Left ventricle myocardium superior (tissue), 1 donor: ENCODE results near the gene COPA. TPM values are rescaled to one million over a fixed set of nuclear protein-coding genes. Genes with fewer than 3 reads are reported as not detected.
"Not testable (repeated sequence)": the region's sequence is repeated elsewhere in the genome, so short reads cannot be mapped to it uniquely, and the experiment has no call there.

ENCODE experiments used
- ATAC-seq: fragments of 200-7000 bp; cut with Tn5 transposase; one replicate; pipeline ENCODE4 v1.9.1; 2020; ENCODE audit warnings: mild to moderate bottlenecking, moderate library complexity
- DNase-seq: peaks from one replicate; pipeline ENCODE4 v3.0.0-alpha.2; 2020
- intact Hi-C: fragments of 100-400 bp; cut with micrococcal nuclease; formaldehyde crosslinking; loops from one replicate; pipeline ENCODE4 v1.11.0; 2022
- total RNA-seq: library from RNA; stranded (reverse); fragmentation: NEBNext Ultra II Directional; extraction: Animal tissue kit (Norgen Biotek cat#: 25700); gene quantifications from one replicate; pipeline ENCODE4 v1.2.1, GENCODE V29; 2021
- donor health status: DM: no; HTN: yes; CAD: no; lungs with severe emphysema.

The COPA gene
- total RNA-seq, 1 donor from 2014 or later, result 93.0 TPM

GRCh38 chr1:160340146-160340545 is 2.9 kb downstream of the COPA start:
- DNase-seq, result no peak
- no peak for ATAC-seq
- intact Hi-C loops, result no loop called here

DNA sequence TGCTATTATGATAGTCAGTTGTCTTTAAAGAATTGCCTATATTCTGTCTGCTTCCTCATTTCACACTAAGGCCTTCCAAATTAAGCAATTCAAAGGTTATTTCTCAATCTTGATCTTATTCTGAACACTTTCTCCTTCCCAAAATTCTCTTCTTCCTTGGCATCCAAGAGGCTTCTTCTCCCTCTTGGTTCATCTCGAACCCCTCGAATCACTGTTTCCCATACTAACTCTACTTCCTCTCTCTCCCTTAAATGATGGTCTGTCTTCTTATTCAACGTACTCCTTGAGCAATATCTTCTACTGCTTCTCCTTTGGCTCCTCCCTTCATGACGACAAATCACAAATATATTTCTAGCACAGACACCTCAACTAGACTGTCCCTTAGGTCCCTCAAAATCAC is 4.5 kb downstream of the COPA start:
- intact Hi-C loops, result no loop called here
- ATAC-seq (no peak), DNase-seq (no peak)

DNA sequence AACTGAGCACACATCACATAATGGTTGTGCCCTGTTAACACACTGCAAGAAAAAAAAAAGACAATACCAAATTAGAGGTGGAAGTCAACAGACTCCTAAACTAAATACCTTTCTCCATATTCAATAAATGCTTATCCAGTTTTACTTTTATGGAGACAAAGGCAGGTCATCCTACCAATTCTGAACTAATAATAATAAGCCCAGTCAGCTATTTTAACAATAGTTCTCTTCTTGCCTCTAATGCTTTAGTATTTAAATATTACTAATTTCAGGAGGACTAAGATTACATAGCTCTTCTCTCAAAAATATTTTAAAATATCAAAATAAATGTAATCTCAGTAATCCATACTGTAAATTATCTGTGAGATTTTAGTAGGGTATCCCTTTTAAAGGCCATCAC is 10.5 kb downstream of the COPA start:
- ATAC-seq (no peak), DNase-seq (no peak)
- intact Hi-C loops, result no loop called here

- intact Hi-C loops, result no loop called here
- no peak for DNase-seq
- no peak for ATAC-seq
Measured at GRCh38 chr1:160330119-160330518, 12.9 kb downstream of the COPA start.

- intact Hi-C loops, result no loop called here
- no peak for DNase-seq
- ATAC-seq, result no peak
Measured at GRCh38 chr1:160328184-160328583, 14.9 kb downstream of the COPA start.

DNA sequence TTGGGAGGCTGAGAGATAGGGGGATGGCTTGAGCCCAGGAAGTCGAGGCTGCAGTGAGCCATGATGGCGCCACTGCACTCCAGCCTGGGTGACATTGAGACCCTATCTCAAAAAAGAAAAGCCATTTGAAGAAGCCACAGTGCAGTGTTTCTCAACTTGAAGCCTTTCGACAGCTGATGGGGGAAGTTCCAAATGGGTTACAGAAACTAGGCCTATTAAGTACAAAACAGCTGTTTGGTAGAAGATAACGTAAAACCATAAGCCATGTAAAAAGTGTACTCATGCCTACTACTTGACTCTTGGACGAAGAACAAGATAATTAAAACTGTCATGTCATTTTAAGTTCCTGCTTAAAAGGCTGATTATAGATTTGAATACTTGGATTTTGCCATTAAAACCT is 16.6 kb downstream of the COPA start:
- intact Hi-C loops, result no loop called here
- no peak for DNase-seq
- no peak for ATAC-seq

DNA sequence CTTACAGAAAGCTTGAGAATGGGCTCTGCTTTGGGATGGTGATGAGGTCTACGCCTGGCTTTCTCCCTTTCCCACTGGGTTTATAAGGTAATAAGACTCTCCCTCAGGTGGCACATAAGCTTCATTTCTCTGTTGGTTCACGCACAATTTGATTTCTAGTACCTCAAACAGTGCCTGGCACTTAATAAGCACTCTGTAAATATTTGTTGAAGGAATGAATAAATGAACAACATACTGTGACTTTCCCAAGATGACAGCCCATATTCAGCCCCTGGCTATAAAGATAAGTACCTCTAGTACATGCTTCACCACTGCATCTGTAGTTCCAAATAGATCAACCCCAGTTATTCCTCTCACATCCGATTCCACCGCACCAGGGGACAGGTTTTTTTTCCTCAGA is 17.8 kb downstream of the COPA start:
- intact Hi-C loops, result no loop called here
- DNase-seq (no peak), ATAC-seq (no peak)

- intact Hi-C loops, result no loop called here
- ATAC-seq (no peak), DNase-seq (no peak)
Measured at GRCh38 chr1:160322831-160323230, 20.2 kb downstream of the COPA start.

- ATAC-seq, result no peak
- DNase-seq, result no peak
- intact Hi-C loops, result no loop called here
Measured at GRCh38 chr1:160315359-160315758, 27.7 kb downstream of the COPA start.

- intact Hi-C loops, result no loop called here
- ATAC-seq (no peak), DNase-seq (no peak)
Measured at GRCh38 chr1:160309571-160309970, 33.5 kb downstream of the COPA start.

- DNase-seq (no peak), ATAC-seq (no peak)
- intact Hi-C loops, result no loop called here
Measured at GRCh38 chr1:160309185-160309557, 33.9 kb downstream of the COPA start.

GRCh38 chr1:160308451-160309184 is 34.4 kb downstream of the COPA start:
- no peak for DNase-seq
- intact Hi-C loops, result no loop called here
- ATAC-seq, result peak; percentile 49

GRCh38 chr1:160307118-160307791 is 35.8 kb downstream of the COPA start:
- intact Hi-C loops, result no loop called here
- ATAC-seq (peak; percentile 79), DNase-seq (no peak)

DNA sequence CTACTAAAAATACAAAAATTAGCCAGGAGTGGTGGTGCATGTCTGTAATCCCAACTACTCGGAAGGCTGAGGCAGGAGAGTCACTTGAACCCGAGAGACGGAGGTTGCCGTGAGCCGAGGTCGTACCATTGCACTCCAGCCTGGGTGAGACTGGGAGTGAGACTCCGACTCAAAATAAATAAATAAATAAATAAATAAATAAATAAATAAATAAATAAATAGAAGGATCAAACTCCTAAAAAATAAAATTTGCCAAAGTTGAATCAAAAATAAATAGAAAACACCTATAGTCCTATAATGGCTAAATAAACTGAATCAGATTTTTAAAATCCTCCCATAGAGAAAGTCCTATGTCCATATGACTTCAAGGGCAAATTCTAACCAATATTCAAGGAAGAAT is 42.9 kb downstream of the COPA start:
- intact Hi-C loops, result no loop called here
- no peak for ATAC-seq

GRCh38 chr1:160296036-160296435 is 47.0 kb downstream of the COPA start:
- ATAC-seq (no peak), DNase-seq (no peak)
- intact Hi-C loops, result no loop called here

More for the DNA sequence above, 42.9 kb downstream of the COPA start:
- DNase-seq, result no peak

DNA sequence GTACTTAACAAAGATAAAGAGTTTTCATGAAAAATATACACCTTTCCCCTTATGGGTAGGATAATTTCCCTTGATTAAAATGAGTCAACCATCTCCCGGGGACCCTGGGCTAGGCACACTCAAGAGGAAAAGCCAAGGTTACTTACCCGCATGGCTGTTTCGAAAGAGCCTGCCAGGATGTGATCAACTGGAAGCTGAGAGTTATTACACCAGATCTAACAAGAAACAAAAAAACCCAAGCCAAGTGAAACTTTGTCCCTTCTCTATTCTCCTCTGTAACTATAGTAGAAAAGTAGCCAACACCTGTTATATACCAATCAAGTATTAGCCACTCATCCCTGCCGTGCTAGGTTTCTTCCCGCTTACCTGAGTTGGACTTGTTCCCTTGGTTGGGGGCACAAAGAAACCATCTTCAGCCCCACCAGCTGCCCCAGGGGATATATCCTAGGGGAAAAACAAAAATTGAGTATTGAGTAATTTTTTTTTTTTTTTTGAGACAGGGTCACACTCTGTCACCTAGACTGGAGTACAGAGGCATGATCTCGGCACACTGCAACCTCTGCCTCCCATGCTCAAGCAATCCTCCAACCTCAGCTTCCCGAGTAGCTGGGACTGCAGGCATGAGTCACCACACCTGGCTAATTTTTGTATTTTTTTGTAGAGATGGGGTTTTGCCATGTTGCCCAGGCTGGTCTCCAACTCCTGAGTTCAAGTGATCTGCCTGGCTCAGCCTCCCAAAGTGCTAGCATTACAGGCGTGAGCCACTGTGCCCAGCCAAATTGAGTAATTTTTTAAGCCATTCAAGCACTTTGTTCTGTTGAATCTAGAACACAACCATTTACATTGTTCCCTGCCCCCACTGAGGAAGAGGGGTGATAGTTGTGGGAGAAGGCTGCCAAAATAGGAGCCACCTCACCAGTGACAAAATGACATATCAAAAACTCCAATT is 49.8 kb downstream of the COPA start:
- ATAC-seq (no peak), DNase-seq (no peak)
- intact Hi-C loops, result no loop called here

GRCh38 chr1:160291248-160292220 is 51.5 kb downstream of the COPA start:
- DNase-seq (peak; percentile 45), ATAC-seq (peak; percentile 88)
- intact Hi-C loops, result no loop called here

GRCh38 chr1:160287769-160288168 is 55.3 kb downstream of the COPA start:
- DNase-seq, ATAC-seq, intact Hi-C loops: not testable (repeated sequence)

DNA sequence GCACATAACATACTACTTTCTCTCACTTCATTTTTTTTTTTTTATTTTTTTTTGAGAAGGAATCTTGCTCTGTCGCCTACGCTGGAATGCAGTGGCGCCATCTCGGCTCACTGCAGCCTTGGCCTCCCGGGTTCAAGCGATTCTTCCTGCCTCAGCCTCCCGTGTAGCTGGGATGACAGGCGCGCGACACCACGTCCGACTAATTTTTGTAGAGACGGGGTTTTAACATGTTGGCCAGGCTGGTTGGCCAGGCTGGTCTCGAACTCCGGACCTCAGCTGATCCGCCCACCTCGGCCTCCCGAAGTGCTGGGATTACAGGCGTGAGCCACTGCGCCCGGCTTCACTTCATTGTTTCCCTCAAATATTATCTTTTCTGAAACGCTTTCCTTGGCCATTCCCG is 57.5 kb downstream of the COPA start:
- intact Hi-C loops, result no loop called here
- no peak for DNase-seq
- ATAC-seq, result no peak
